A673 (cell line): ENCODE results near the gene CBX3. TPM values are rescaled to one million over a fixed set of nuclear protein-coding genes. Genes with fewer than 3 reads are reported as not detected.
A peak's percentile ranks its signal among the peaks of the same experiment; 100 is the strongest.
"Not testable (repeated sequence)": the region's sequence is repeated elsewhere in the genome, so short reads cannot be mapped to it uniquely, and the experiment has no call there.

ENCODE experiments used
- BruUV-seq: library from RNA; stranded (reverse); fragments of 400-500 nt; replicated peaks from 2 replicates; lab custom pipeline; 2021; lab: Mats Ljungman, UMichigan
- CTCF ChIA-PET: fragments of 300-600 bp; sonication (Branson Sonifier 250); formaldehyde crosslinking; loops from one replicate; lab custom pipeline; 2022; ENCODE audit warnings: antibody characterized with exemption; lab: Charles Lee
- POLR2A ChIA-PET: fragments of 300-600 bp; sonication (Branson Sonifier 250); formaldehyde crosslinking; loops from one replicate; lab custom pipeline; 2022; ENCODE audit warnings: antibody characterized with exemption; ENCODE audit not compliant: low non-redundant PET; lab: Charles Lee
- DNase-seq: peaks from one replicate; pipeline ENCODE4 v3.0.0-alpha.2; 2015; ENCODE audit warnings: low spot score
- H3K27ac ChIP-seq: fragments of 200-600 bp; sonication (generic); 2 replicates; pipeline ENCODE4 v1.5.1; 2016; ENCODE audit warnings: mixed run types, low read depth, mild to moderate bottlenecking, mixed read lengths, antibody characterized with exemption, low read length; ENCODE audit not compliant: poor library complexity, severe bottlenecking
- H3K27me3 ChIP-seq: fragments of 200-600 bp; sonication (generic); replicated peaks from 2 replicates; pipeline ENCODE4 v1.6.1; 2017; ENCODE audit warnings: mixed run types, low read depth, mild to moderate bottlenecking, mixed read lengths, antibody characterized with exemption, low read length; ENCODE audit not compliant: insufficient read depth, poor library complexity
- H3K36me3 ChIP-seq: fragments of 200-600 bp; sonication (generic); 2 replicates; pipeline ENCODE4 v1.6.1; 2016; ENCODE audit warnings: mixed run types, mild to moderate bottlenecking, mixed read lengths, antibody characterized with exemption, low read length; ENCODE audit not compliant: insufficient read depth, poor library complexity, severe bottlenecking
- H3K4me1 ChIP-seq: fragments of 200-600 bp; sonication (generic); 2 replicates; pipeline ENCODE4 v1.6.1; 2017; ENCODE audit warnings: mixed run types, mild to moderate bottlenecking, mixed read lengths, antibody characterized with exemption, low read length; ENCODE audit not compliant: insufficient read depth, poor library complexity, severe bottlenecking
- H3K4me3 ChIP-seq: fragments of 200-600 bp; sonication (generic); 2 replicates; pipeline ENCODE4 v1.5.1; 2016; ENCODE audit warnings: low read depth, mixed run types, mild to moderate bottlenecking, mixed read lengths, low read length; ENCODE audit not compliant: poor library complexity, severe bottlenecking
- H3K9me3 ChIP-seq: fragments of 200-600 bp; sonication (generic); 2 replicates; pipeline ENCODE4 v1.6.1; 2016; ENCODE audit warnings: mixed run types, low read depth, mild to moderate bottlenecking, mixed read lengths, antibody characterized with exemption, low read length; ENCODE audit not compliant: poor library complexity, severe bottlenecking
- EZH2 ChIP-seq: fragments of 200-600 bp; sonication (generic); IDR thresholded peaks from 2 replicates; pipeline ENCODE4 v1.6.1; 2017; ENCODE audit warnings: borderline replicate concordance, low read depth, mild to moderate bottlenecking, mixed read lengths, antibody characterized with exemption, low read length; ENCODE audit not compliant: poor library complexity, severe bottlenecking
- intact Hi-C: fragments of 100-400 bp; cut with micrococcal nuclease; formaldehyde crosslinking; loops from one replicate; pipeline ENCODE4 v1.10.0; 2022; ENCODE audit not compliant: unreplicated experiment
- total RNA-seq: library from RNA; stranded (reverse); gene quantifications from 2 replicates; pipeline ENCODE4 v1.2.3, GENCODE V29; 2021
- TF ChIP-seq, protein P1 (sequence below): fragments of 300-800, 200-600 bp; sonication (generic); conservative IDR thresholded peaks from 2 replicates; pipeline ENCODE4 v1.5.1; 2017; ENCODE audit warnings: low read depth, mild to moderate bottlenecking, antibody characterized with exemption, low read length, moderate library complexity, mixed read lengths

The CBX3 gene
- total RNA-seq, 1 experiment from 2014 or later = 228 TPM

DNA sequence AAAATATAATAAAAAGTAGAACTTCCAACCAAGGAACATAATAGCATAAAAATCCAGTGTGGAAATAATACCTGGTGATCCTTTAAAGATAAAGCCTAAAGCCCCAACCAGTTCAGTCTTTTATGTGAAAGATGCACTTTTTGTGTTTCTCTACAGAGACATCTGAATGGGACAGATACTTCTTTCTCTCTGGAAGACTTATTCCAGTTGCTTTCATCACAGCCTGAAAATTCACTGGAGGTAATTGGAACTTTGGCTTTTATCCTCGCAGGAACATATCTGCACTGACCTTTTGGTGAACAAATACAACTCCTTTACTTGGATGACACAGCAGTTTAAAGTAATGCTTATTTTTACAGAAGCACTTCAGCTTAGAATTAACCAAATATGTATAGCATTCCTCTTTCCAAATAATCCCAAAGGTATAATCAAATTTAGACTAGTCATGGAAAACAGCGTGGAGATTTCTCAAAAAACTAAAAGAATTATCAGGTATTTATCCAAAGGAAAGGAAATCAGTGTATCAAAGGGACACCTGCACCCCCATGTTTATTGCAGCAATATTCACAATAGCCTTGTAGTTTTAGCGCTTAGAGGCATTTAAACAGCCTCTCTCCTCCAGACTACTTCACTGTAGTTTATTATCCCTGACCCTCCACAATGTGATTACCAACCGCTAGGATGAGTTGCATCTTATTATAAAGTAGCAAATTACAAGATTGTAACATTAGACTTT is 17.8 kb upstream of the CBX3 start:
- CTCF ChIA-PET = no interaction called here
- H3K4me1 ChIP-seq = no peaks in the 10 kb centered on the region
- H3K4me3 ChIP-seq = no peak overlapping the region
- peak overlapping the region; percentile 56 for H3K27ac ChIP-seq
- H3K36me3 ChIP-seq = peaks cover 13% of the 10 kb centered on the region
- no peak for DNase-seq
- H3K27me3 ChIP-seq = no peaks in the 10 kb centered on the region
- no TSS peak for BruUV-seq
- POLR2A ChIA-PET = no interaction called here
- TF ChIP-seq, protein P1, sequence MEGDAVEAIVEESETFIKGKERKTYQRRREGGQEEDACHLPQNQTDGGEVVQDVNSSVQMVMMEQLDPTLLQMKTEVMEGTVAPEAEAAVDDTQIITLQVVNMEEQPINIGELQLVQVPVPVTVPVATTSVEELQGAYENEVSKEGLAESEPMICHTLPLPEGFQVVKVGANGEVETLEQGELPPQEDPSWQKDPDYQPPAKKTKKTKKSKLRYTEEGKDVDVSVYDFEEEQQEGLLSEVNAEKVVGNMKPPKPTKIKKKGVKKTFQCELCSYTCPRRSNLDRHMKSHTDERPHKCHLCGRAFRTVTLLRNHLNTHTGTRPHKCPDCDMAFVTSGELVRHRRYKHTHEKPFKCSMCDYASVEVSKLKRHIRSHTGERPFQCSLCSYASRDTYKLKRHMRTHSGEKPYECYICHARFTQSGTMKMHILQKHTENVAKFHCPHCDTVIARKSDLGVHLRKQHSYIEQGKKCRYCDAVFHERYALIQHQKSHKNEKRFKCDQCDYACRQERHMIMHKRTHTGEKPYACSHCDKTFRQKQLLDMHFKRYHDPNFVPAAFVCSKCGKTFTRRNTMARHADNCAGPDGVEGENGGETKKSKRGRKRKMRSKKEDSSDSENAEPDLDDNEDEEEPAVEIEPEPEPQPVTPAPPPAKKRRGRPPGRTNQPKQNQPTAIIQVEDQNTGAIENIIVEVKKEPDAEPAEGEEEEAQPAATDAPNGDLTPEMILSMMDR = no peak
- TF ChIP-seq EZH2 = no peak
- H3K9me3 ChIP-seq = no peaks in the 10 kb centered on the region
- intact Hi-C loops = loop anchor here (5.0 kb wide), 1 partner anchor 291 kb away; no protein-coding TSS in a partner anchor

DNA sequence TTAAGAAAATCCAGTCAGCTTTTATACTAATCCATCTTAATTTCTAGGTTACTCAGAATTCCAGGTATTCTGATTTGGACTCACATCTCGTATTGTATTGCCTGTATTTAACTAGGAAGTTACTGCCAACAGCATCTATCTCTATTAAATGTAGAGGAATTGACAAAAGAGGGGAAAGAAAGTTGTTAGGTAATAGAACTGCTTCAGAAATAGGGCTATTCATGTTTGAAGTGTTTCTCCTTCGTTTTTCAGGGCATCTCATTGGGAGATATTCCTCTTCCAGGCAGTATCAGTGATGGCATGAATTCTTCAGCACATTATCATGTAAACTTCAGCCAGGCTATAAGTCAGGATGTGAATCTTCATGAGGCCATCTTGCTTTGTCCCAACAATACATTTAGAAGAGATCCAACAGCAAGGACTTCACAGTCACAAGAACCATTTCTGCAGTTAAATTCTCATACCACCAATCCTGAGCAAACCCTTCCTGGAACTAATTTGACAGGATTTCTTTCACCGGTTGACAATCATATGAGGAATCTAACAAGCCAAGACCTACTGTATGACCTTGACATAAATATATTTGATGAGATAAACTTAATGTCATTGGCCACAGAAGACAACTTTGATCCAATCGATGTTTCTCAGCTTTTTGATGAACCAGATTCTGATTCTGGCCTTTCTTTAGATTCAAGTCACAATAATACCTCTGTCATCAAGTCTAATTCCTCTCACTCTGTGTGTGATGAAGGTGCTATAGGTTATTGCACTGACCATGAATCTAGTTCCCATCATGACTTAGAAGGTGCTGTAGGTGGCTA is 17.1 kb upstream of the CBX3 start:
- H3K9me3 ChIP-seq, CTCF ChIA-PET, POLR2A ChIA-PET, H3K27me3 ChIP-seq, H3K4me3 ChIP-seq, BruUV-seq, DNase-seq, H3K4me1 ChIP-seq: not testable (repeated sequence)
- intact Hi-C loops = loop anchor here (5.0 kb wide), 1 partner anchor 292 kb away; no protein-coding TSS in a partner anchor
- Histone ChIP-seq H3K27ac (peak overlapping the region; percentile 56), H3K36me3 (peaks cover 21% of the 10 kb centered on the region)

DNA sequence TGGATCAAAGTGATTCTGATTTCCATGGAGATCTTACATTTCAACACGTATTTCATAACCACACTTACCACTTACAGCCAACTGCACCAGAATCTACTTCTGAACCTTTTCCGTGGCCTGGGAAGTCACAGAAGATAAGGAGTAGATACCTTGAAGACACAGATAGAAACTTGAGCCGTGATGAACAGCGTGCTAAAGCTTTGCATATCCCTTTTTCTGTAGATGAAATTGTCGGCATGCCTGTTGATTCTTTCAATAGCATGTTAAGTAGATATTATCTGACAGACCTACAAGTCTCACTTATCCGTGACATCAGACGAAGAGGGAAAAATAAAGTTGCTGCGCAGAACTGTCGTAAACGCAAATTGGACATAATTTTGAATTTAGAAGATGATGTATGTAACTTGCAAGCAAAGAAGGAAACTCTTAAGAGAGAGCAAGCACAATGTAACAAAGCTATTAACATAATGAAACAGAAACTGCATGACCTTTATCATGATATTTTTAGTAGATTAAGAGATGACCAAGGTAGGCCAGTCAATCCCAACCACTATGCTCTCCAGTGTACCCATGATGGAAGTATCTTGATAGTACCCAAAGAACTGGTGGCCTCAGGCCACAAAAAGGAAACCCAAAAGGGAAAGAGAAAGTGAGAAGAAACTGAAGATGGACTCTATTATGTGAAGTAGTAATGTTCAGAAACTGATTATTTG is 16.3 kb upstream of the CBX3 start:
- intact Hi-C loops = no loop called here
- CTCF ChIA-PET = no interaction called here
- BruUV-seq = TSS peak; percentile 0
- no peaks in the 10 kb centered on the region for H3K9me3 ChIP-seq
- H3K4me1 ChIP-seq = no peaks in the 10 kb centered on the region
- H3K4me3 ChIP-seq = no peak overlapping the region
- H3K27me3 ChIP-seq = no peaks in the 10 kb centered on the region
- peaks cover 29% of the 10 kb centered on the region for H3K36me3 ChIP-seq
- no peak for DNase-seq
- POLR2A ChIA-PET = no interaction called here
- H3K27ac ChIP-seq = no peak overlapping the region
- no peak for TF ChIP-seq EZH2
- TF ChIP-seq, protein P1 = no peak
